GM23248 (cell line): Measurements from ENCODE around the gene ATG9A.

Experiments
- EZH2 ChIP-seq: fragments of 200-600 bp; sonication (generic); IDR thresholded peaks from 2 replicates; pipeline ENCODE4 v1.6.1; 2018; ENCODE audit warnings: antibody characterized with exemption, mild to moderate bottlenecking; ENCODE audit not compliant: insufficient read depth, poor library complexity, severe bottlenecking
- EZH2phosphoT487 ChIP-seq: fragments of 200-600 bp; sonication (generic); IDR thresholded peaks from 2 replicates; pipeline ENCODE4 v1.6.1; 2018; ENCODE audit warnings: antibody characterized with exemption, moderate library complexity, mild to moderate bottlenecking, low read depth; ENCODE audit not compliant: insufficient read depth

DNA sequence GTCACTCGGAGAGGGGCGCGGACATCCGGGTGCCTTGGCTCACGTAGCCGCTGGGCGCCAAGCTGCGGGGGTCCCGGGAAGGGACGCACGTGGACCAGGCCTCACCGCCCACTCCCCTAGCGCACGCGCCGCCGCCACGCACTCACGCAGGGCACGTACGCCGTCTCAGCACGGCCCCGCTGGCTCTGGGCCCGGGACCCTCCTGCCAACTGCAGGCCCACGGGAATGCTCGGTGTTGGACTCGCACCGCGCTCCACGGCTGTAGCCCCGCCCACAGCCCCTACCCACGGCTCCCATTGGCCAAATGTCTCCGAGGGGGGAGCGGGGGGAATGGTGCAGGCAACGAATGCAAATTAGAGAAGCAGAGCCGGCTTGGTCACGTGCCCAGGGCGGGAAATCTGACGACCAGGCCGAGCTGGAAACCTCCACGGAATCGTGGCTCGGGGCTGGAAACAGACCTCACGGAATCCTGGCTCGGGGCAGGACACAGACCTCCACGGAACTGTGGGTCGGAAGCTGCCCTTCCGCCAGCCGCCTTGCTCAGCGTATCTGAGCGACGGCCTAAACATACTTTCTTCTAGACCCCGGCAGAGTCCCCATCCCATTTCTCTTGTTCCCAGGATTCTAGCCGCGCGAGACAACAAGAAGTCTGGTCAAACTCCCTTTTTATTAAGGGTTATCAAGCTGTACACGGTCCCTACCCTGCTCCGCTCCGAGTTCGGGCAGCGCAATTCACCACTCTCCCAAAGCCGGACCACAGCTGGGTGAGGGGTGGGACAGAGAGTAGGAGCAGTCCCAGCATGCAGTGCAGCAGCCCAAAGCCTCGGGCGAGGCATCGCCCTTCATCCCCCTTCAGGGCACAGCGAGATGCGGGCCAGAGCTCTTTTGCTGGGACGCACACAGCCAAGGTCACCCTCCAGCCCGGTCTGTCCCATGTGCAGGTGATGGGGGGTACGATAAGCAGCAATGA, 10.4 kb downstream of the ATG9A start, which contains the start of gene ABCB6:
- no peak for TF ChIP-seq EZH2phosphoT487
- TF ChIP-seq EZH2 = no peak
